HG02943 (cell line): Measurements from ENCODE around the gene HMG20B.
A peak's percentile ranks its signal among the peaks of the same experiment; 100 is the strongest.
"Not testable (repeated sequence)": the region's sequence is repeated elsewhere in the genome, so short reads cannot be mapped to it uniquely, and the experiment has no call there.

Source experiments
- ATAC-seq: cut with Tn5 transposase; IDR thresholded peaks from one replicate; pipeline ENCODE4 v1.9.1; 2021; ENCODE audit warnings: mild to moderate bottlenecking, low read depth, moderate library complexity; ENCODE audit not compliant: unreplicated experiment

Gene HMG20B

DNA sequence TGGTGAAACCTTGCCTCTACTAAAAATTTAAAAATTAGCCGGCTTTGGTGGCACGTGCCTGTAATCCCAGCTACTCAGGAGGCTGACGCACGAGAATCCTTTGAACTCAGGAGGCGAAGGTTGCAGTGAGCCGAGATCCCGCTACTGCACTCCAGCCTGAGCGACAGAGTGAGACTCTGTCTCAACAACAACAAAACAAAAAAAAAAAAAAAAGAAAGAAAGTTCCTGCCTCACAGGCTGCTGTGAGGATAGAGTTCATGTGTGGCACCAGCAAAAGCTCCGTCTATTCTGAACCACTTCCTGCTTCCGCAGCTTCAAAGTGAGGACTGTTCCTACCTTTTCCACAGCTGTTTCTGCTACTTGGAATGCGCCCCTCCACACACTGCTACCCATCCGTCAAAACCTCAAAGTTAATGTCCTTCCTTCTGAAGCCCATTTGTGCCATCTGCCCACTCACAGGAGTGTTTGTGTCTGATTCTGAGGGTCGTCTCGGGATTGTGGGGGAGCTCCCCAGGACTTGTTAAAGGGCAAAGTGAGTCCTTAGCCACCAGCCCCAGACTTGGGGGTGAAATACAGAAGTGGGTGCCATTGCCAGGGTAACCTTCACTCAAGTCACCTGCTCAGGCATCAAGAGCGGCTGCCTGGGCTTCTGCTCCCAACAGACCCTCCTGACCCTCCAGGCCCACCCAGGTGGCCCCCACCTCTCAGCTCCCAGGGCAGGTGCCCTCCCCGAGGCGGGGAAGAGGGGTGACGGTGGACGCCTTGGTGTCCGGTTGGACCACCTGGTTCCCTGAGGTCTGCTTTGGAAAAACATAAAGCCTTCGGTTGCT, 18.3 kb upstream of the HMG20B start:
- no peak for ATAC-seq

DNA sequence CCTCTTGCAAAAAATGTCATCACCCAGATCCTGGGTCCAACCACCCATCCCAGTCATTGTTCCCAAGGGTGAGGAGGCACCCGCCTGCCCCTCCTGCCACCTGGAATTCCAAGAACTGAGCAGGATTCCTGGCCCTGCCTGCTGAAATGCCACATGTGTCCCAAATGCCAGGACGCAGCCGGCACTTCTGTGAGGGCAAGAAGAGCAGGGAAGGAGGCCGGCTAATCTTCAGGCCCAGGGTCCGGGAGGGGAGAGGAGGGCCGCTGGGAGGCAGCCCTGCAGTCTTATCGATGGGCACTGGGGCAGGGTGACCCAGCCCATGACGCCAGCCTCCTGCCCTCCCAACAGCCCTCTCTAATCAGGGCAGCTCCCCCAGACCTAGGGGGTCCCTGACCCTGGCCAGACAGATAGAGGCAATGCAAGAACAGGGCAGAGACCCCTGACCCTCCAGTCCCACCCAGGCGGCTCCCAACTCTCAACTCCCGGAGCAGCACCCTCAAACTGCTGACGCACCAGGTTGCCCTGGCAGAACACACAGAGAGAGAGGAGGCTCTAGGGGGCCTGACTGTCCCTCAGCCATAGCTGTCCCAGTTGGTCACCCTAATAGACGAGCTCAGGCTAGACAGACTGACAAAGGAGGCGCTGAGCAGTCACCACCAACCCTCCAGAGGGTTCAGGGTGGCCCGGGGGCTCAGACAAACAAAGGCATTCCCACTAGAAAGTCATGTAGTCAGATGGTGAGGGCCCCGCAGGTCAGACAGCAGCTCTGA, 16.9 kb upstream of the HMG20B start:
- ATAC-seq = no peak

DNA sequence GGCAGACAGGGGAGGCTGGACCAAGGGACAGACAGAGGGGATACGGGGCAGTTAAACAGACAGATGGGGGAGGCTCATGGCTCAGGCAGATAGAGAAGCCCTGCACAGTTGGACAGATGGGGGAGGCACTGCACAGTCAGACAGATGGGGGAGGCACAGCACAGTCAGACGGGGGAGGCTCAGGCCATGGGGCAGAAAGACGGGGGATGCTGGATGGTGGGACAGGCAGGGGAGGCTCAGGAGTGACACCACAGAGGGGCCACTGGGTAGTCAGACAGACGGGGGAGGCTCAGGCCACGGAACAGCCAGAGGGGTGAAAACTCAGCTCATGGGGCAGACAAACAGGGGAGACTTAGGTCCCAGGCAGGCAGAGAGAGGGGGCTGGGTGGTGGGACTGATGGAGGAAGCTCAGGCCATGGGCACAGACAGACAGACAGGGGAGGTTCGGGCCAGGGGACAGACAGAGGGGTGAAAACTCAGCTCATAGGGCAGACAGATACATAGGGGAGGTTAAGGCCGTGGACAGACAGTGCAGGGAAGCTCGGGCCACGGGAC, 16.2 kb upstream of the HMG20B start:
- ATAC-seq = no peak

DNA sequence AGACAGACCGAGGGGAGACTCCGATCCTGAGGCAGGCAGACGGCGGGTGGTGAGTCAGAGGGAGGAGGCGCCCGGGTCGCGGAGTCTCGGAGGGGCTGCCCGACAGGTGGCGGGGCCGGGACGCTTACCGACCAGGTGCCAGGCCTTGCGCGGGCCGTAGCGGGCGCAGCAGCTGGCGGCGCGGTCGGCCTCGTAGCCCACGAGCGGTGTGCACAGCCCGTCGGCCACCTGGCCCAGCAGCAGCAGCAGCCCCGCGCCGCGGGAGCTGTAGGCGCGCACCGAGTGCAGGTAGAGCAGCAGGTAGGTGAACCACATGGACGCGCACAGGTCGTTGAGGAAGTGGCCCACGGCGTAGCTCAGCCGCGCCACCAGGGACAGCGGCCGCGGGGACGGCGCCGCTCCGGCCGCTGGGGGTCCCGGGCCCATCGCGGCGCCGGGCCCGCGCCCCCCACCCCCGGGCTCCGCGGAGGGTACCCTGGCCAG, 15.7 kb upstream of the HMG20B start:
- ATAC-seq = peak; percentile 21

DNA sequence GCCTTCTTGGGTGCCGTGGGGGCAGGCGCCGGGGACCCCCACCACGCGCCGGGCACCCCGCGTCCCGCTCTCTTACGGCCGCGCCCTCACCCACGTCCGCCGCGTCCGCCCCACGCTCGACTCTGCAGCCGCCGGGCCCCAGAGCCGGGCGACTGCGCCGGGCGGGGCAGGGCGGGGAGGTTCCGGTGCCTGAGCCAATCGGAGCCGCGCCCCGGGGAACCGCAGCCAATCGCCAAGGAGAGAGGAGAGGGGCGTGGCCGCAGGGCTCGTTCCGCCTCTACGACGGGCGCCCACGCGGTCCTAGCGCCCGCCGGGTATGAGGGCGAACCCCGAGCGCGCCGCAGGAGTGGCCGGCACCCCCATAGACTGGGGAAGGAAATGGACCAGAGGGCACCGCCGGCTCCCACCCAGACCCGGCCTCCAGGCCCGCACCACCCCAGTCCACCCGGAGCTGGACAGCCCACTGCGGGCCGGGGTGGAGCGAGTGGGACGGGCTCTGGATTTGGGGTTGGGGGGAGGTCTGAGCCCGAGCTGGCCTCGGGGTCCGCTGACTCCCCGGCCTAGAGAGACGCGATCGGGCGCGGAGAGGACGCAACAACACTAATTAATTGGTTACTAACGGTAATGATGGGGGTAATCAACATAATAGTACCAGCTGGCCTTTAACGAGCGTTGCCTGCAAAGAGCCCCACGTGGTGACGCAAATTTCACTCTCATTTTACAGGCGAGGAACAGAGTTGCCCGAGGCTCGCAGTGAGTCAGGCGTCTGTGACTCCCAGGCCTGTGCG, 15.1 kb upstream of the HMG20B start, which contains the start of gene MFSD12:
Gene MFSD12, minus strand, starts transcription at position 126 of the 788 bp plus-strand sequence. CDS start 183 bp downstream, outside the sequence.
- peak; percentile 68 for ATAC-seq

DNA sequence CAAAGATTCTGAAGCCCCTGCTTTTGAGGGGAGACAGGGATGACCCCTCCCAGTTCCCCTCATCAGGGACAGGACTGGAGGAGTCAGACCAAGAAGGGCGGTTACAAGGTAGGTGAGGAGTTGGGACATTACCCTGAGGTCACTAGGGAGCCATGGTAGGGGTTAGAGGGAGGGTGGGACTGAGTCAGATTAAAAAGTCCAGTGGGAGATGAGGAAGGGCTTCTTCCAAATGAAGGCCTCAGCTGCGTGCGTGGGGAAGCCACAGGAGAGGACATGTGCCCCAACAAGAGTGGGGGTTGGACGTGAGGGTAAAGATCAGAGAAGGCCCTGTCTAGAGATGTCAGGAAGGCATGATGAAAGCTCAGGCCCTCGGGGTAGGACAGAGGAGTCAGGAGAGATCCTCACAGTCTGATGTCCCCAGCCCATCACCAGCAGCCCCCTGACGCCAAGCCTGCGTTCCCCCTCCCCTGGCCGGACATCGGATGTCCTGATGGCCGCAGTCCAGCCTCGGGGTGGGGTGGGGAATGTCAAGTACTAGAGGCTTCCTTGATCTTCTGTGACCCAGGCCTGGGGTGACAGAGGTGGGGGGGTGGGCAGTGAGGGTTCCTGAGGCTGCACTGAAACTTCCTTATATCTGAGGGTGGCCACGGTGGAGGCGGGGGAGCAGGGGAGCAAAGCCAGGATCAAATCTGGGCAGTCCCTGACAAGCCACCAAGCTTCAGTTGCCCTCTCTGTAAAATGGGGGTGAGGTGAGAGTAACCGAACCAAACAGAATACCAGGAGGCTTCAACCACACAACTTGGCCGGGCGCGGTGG, 8.8 kb upstream of the HMG20B start:
- ATAC-seq = no peak

DNA sequence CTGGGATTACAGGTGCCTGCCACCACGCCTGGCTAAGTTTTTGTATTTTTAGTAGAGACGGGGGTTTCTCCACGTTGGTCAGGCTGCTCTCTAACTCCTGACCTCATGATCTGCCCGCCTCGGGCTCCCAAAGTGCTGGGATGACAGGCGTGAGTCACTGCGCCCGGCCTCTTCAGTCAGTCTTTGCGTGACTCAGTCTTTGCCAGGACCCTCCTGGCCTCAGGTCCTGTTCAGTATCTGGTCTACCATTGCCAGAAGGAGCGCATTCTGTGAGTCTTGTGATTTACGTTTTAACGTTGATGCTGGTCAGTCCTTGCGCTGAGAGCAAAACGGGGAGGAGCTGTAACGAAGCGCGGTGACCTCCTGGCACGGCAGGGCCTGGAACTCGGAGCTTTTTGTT, 7.6 kb upstream of the HMG20B start:
- no peak for ATAC-seq

DNA sequence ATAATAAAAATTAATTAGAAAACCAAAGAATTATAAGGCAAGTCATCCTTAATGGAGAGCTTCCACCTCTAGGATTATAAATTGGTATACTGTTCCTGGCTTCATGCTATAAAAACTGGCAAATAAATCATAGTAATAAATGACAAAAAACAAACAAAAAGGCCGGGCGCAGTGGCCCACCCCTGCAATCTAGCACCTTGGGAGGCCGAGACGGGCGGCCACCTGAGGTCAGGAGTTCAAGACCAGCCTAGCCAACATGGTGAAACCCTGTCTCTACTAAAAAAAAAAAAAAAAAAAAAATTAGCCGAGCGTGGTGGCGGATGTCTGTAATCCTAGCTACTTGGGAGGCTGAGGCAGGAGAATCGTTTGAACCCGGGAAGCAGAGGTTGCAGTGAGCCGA, 2.7 kb upstream of the HMG20B start:
- not testable (repeated sequence) for ATAC-seq

DNA sequence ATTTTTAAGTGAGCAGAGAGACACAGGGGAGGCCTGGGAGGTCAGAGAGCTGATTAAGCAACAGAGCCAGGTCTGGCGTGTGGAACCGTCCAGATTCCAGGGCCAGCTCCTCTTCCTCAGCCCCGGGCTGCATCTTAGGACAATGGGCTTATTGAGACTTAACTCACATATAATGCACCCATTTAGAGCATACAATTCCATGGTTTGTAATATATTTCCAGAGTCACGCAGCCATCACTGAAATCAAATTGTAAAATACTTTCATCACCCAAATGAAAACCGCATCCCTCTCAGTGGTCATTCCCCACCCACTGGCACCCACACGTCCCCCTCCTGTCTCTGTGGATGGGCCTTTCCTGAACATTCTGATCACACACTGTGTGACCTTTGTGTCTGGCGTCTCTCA, 2.1 kb upstream of the HMG20B start:
- ATAC-seq = no peak

DNA sequence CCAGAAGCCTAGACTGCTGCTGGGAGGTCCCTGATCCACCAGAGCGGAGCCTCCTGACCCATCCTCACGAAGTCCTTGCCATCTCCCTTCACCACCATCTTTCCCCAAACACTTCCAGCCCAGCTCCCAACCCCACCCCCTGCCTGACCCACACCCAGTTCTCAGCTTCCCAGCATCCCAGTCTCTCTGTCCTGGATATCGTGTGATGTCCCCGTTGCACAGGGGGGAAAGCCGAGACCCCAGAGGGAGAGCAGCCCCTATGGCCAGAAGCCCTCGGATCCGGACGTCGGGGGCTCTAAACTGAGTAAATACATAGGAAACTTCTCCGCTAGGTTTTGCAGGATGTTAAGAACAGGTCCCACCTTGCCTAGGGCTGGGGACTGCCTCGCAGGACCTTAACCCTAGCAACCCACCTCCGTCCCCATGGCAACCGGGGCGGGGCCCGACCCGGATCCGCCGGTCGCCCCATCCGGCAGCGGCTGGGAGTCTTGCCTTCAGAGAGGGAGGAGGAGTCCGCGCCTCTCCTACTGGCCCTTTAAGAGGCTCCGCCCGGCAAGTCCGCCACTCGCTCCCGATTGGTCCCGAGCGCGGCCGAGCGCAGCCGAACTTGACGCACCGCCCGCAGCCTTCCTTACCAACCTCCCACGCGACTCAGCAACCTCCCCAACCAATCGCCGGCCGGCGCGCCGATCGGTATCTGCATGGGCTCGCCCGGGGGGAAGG, 451 bp upstream of the HMG20B start:
- ATAC-seq = peak; percentile 79

DNA sequence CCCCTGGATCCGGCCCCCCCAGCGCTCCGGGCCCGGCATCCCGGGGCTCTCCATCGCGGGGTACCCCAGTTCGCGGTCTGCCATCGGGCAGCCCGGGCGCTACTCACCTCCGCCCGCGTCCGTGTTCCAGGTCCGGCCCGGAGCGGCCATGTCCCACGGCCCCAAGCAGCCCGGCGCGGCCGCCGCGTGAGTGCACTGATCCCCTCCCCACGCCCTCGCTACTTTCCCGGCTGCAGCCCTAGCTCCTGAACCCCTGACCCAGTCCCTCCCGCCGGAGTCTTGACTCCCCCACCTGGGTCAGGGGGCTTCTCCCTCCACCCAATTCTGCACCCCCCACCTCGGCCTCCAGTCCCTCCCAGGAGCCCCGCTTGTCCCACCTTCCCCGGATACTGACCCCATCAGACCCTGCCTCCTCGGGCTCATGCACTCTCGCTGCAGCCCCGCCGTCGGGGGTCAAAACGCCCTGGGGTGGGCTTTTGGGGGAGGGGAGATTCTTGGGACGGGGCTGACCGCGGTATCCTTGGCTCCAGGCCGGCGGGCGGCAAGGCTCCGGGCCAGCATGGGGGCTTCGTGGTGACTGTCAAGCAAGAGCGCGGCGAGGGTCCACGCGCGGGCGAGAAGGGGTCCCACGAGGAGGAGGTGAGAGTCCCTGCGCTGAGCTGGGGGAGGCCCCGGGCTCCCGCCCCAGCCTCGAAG, 566 bp downstream of the HMG20B start:
- peak; percentile 1 for ATAC-seq

DNA sequence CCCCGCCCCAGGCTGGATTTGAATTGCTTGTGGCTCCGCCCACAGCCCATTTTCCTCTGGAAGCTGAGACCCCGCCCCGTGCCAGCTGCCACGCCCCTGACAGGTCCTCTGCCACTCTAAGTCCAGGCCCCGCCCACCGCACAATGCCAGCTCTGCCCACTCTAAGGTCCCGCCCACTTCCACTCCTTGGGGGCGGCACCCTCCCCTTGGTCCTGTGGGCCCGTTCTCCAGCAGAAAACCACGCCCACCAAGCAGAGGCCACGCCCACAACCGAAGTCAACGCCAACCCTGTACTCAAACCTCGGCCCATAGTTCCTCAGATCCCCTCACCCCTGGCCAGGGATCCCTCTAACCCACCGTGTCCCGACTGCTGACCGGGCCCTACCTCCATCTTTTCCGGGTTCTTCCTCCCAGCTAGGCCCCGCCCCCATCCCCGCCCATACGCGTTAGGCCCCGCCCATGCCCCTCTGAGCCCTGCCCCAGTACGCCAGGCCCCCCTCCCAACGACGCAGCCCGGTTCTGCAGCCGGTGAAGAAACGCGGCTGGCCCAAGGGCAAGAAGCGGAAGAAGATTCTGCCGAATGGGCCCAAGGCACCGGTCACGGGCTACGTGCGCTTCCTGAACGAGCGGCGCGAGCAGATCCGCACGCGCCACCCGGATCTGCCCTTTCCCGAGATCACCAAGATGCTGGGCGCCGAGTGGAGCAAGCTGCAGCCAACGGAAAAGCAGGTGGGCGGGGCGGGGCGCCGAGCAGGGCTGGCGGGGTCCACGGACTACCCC, 1.3 kb downstream of the HMG20B start:
- no peak for ATAC-seq

DNA sequence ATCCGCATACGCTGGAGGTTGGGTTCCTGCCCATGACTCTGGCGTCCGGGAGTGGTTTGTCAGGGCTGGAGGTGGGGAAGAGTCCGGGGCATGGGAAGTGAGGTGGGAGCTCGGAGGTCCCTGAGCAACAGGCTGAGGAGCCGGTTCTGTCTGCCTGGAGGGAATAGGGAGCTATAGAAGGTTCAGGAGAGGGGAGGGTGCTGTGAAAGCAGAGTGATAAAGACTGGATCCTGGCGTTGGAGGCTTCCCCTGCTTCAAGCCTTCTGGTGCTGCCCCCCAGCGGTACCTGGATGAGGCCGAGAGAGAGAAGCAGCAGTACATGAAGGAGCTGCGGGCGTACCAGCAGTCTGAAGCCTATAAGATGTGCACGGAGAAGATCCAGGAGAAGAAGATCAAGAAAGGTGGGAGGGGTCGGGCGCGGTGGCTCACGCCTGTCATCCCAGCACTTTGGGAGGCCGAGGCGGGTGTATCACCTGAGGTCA, 2.6 kb downstream of the HMG20B start:
- no peak for ATAC-seq

DNA sequence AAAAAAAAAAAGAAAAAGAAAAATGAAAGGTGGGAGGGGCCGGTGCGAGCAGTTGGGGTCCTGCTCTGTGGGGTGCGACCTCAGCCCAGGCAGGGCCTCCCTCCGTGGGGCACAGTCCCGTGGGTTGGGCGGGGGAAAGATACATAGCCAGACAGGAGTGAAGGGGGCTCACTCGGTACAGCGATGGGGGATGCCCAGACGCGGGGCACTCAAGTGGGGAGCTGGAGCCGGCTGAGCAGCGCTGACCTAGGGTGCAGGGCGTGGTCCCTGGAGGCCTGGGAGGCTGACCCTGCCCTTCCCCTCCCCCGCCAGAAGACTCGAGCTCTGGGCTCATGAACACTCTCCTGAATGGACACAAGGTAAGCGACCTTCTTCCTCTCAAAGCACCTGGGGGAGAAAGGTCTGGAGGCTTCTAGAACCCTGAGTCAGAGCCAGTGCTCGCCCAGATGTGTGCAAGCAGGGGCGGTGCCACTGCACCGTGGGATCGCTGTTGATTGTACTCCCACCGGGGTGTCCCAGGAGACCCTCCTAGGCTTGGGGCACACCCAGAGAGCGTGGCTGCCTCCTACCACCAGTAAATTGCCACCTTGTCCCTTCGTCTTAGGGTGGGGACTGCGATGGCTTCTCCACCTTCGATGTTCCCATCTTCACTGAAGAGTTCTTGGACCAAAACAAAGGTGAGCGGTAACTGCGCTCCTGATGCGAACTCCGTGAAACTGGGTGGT, 3.4 kb downstream of the HMG20B start:
- no peak for ATAC-seq

DNA sequence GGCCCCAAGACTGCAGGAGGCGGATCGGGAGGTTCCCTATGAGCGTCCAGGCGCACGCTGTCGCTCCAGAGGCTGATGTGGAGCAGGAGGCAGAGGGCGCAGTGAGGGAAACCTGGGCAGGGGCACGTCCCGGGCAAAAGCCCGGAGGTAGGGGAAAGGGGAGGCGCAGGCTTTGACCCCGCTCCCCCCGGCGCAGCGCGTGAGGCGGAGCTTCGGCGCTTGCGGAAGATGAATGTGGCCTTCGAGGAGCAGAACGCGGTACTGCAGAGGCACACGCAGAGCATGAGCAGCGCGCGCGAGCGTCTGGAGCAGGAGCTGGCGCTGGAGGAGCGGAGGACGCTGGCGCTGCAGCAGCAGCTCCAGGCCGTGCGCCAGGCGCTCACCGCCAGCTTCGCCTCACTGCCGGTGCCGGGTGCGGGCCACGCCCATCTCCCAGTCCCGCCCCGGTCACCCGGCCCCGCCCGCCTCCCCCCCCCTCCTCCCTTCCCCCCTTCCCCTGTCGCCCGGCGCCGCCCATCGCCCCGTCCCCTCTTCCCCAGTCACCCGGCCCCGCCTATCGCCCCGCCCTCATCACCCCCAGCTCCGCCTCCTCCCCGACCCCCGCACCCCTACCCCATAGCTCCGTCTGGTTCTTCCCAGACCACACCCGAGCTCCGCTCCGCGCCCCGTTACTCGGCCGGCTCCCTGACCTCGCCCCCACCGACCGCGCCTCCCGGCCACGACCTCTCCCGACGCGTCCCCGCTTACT, 4.1 kb downstream of the HMG20B start:
- no peak for ATAC-seq

DNA sequence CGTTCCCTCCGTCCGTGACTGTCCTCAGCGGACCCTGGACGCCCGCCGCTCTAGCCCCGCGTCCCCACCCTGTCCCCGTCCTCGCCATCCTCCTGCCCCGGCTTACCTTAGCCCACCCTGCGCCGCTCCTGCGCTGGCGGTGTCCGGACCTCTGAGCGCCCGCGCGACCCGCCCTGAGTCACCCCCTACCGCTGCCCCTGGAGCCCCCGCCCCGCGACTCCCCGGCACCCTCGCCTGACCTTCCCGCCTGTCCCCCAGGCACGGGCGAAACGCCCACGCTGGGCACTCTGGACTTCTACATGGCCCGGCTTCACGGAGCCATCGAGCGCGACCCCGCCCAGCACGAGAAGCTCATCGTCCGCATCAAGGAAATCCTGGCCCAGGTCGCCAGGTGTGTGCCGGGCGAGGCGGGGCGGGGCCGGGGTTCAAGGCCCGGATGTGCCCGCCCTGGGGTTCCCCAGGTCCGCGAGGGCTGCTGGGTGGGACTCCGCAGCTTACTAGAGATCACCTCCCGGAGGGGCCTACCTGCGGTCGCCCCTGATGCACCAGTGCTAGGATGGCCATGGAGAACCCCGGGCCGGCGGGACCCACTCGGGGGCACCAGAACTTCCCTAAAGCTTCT, 5.1 kb downstream of the HMG20B start:
- ATAC-seq = no peak
